ENCODE measurements around the gene CD8A. TPM values are rescaled to one million over a fixed set of nuclear protein-coding genes. Genes with fewer than 3 reads are reported as not detected.

Gene CD8A
- total and polyA plus RNA-seq, 7 donors, result 0.09 to 0.81 (median 0.27) TPM

GRCh38 chr2:86809481-86810121 is 18.9 kb upstream of the CD8A start:
- intact Hi-C loops (cut with DNase I), result no loop called here
- H3K4me1 ChIP-seq, result peaks cover 4% of the 10 kb centered on the region
- no peaks in the 10 kb centered on the region for H3K36me3 ChIP-seq (ENCODE audit: insufficient read depth in 1 of 2, low read depth in 1 of 2)
- no peak for TF ChIP-seq CTCF (IDR thresholded peaks at IDR 0.05)
- DNase-seq, result no peak
- H3K27ac ChIP-seq, result no peak overlapping the region
- H3K4me3 ChIP-seq, result no peak overlapping the region
- H3K9me3 ChIP-seq, result no peaks in the 10 kb centered on the region
- peaks cover 0 to 35% (median 4%) of the 10 kb centered on the region in 3 donors for H3K27me3 ChIP-seq (ENCODE audit: insufficient read depth in 3 of 3, low read length in 2 of 3)
- ATAC-seq, result no peak
- 24 to 31% (median 25%) methylated on average over 41 to 43 of the region's 43 CpGs for WGBS, 3 donors

- DNase-seq (peak; percentile 87 to 92), ATAC-seq (peak; percentile 96 to 99 (median 98))
- H3K4me1 ChIP-seq, result peaks cover 4% of the 10 kb centered on the region
- H3K9me3 ChIP-seq, result no peaks in the 10 kb centered on the region
- intact Hi-C loops (cut with DNase I), result no loop called here
- H3K27me3 ChIP-seq (ENCODE audit: insufficient read depth in 3 of 3, low read length in 2 of 3), result peaks cover 0 to 35% (median 4%) of the 10 kb centered on the region in 3 donors
- WGBS, 3 donors, result 14 to 19% (median 16%) methylated on average over 36 of the region's 36 CpGs
- peak; percentile 92 for TF ChIP-seq CTCF (IDR thresholded peaks at IDR 0.05)
- peak overlapping the region; percentile 64 for H3K4me3 ChIP-seq
- H3K36me3 ChIP-seq (ENCODE audit: insufficient read depth in 1 of 2, low read depth in 1 of 2), result no peaks in the 10 kb centered on the region
- H3K27ac ChIP-seq, result no peak overlapping the region
Measured at GRCh38 chr2:86808315-86809161, 17.8 kb upstream of the CD8A start.

GRCh38 chr2:86807468-86808275 is 17.0 kb upstream of the CD8A start:
- Histone ChIP-seq H3K27ac (no peak overlapping the region), H3K36me3 (ENCODE audit: insufficient read depth in 1 of 2, low read depth in 1 of 2) (no peaks in the 10 kb centered on the region), H3K27me3 (ENCODE audit: insufficient read depth in 3 of 3, low read length in 2 of 3) (peaks cover 0 to 35% (median 4%) of the 10 kb centered on the region in 3 donors), H3K4me1 (peaks cover 4% of the 10 kb centered on the region), H3K4me3 (peak overlapping the region; percentile 64), H3K9me3 (no peaks in the 10 kb centered on the region)
- TF ChIP-seq CTCF (IDR thresholded peaks at IDR 0.05), result no peak
- DNase-seq (peak; percentile 41 to 67), ATAC-seq (peak; percentile 50 to 79 (median 62))
- WGBS, 3 donors, result 1 to 2% (median 2%) methylated on average over 48 to 51 of the region's 51 CpGs
- intact Hi-C loops (cut with DNase I), result no loop called here

- DNase-seq (no peak), ATAC-seq (no peak)
- no peak for TF ChIP-seq CTCF (IDR thresholded peaks at IDR 0.05)
- Histone ChIP-seq H3K27ac (no peak overlapping the region), H3K4me3 (peak overlapping the region; percentile 64), H3K27me3 (ENCODE audit: insufficient read depth in 3 of 3, low read length in 2 of 3) (peaks cover 0 to 35% (median 4%) of the 10 kb centered on the region in 3 donors), H3K4me1 (peaks cover 4% of the 10 kb centered on the region), H3K9me3 (no peaks in the 10 kb centered on the region), H3K36me3 (ENCODE audit: insufficient read depth in 1 of 2, low read depth in 1 of 2) (no peaks in the 10 kb centered on the region)
- 42 to 51% (median 50%) methylated on average over 11 of the region's 11 CpGs for WGBS, 3 donors
- intact Hi-C loops (cut with DNase I), result no loop called here
Measured at GRCh38 chr2:86807133-86807467, 16.4 kb upstream of the CD8A start.

Data from psoas muscle (tissue), 8 donors.